Peyer's patch (tissue), 4 donors: ENCODE data around the gene ZNF618.
"Not testable (repeated sequence)": the region's sequence is repeated elsewhere in the genome, so short reads cannot be mapped to it uniquely, and the experiment has no call there.

Source experiments
- CTCF ChIP-seq, 6 experiments: fragments of 450-650 bp in 4 of 6; fragments of 200-600 bp in 2 of 6; sonication (generic) in 1 of 6; IDR thresholded peaks; one replicate each; pipeline ENCODE4 v1.5.1; 2017 to 2019; ENCODE audit warnings: antibody characterized with exemption in 6 of 6, mild to moderate bottlenecking in 3 of 6, moderate library complexity in 1 of 6
- POLR2A ChIP-seq, 2 donors: fragments of 450-650 bp; IDR thresholded peaks; one replicate each; pipeline ENCODE4 v1.5.1; 2017; ENCODE audit warnings: antibody characterized with exemption in 2 of 2, mild to moderate bottlenecking in 2 of 2, moderate library complexity in 2 of 2

GRCh38 chr9:114082763-114083412 lies 206.8 kb downstream of the ZNF618 start:
- not testable (repeated sequence) for TF ChIP-seq CTCF, POLR2A (IDR thresholded peaks at IDR 0.05)
